AG04450 (cell line): Measurements from ENCODE around the gene ANTKMT. TPM values are rescaled to one million over a fixed set of nuclear protein-coding genes. Genes with fewer than 3 reads are reported as not detected.

Source experiments
- CTCF ChIA-PET: fragments of 300-600, 350-600 bp; formaldehyde crosslinking; extraction: SDS; loops from one replicate; lab custom pipeline; 2022; ENCODE audit warnings: antibody characterized with exemption, inconsistent platforms; lab: Charles Lee
- POLR2A ChIA-PET: fragments of 350-600 bp; formaldehyde crosslinking; extraction: SDS; loops from one replicate; lab custom pipeline; 2021; ENCODE audit warnings: antibody characterized with exemption, inconsistent platforms; lab: Yijun Ruan, JAX
- DNase-seq: peaks from one replicate; pipeline ENCODE4 v3.0.0-alpha.2; 2011; ENCODE audit warnings: low read depth, low spot score
- H3K27ac ChIP-seq: one replicate; pipeline ENCODE4 v1.5.1; 2012; ENCODE audit warnings: low read depth, low read length, control low read depth
- H3K27me3 ChIP-seq: one replicate; pipeline ENCODE4 v1.6.0; 2012; ENCODE audit warnings: low read length; ENCODE audit not compliant: control insufficient read depth, insufficient read depth
- H3K4me3 ChIP-seq: 2 replicates; pipeline ENCODE4 v1.5.1; 2011; ENCODE audit warnings: mild to moderate bottlenecking, low read depth, low read length, control low read depth
- H3K9me3 ChIP-seq: 2 replicates; pipeline ENCODE4 v1.5.1; 2012; ENCODE audit warnings: low read length; ENCODE audit not compliant: control insufficient read depth, insufficient read depth
- polyA plus RNA-seq: library from polyadenylated mRNA; depleted of rRNA; stranded (reverse); fragments of >200 nt; gene quantifications from 2 replicates; pipeline ENCODE4 v1.2.3, GENCODE V29; 2011
- TF ChIP-seq, protein P1 (sequence below): IDR thresholded peaks from 2 replicates; pipeline ENCODE4 v1.5.1; 2011; ENCODE audit warnings: low read depth, low read length, control low read depth, inconsistent platforms

The ANTKMT gene
- polyA plus RNA-seq, 1 experiment: 5.3 TPM

DNA sequence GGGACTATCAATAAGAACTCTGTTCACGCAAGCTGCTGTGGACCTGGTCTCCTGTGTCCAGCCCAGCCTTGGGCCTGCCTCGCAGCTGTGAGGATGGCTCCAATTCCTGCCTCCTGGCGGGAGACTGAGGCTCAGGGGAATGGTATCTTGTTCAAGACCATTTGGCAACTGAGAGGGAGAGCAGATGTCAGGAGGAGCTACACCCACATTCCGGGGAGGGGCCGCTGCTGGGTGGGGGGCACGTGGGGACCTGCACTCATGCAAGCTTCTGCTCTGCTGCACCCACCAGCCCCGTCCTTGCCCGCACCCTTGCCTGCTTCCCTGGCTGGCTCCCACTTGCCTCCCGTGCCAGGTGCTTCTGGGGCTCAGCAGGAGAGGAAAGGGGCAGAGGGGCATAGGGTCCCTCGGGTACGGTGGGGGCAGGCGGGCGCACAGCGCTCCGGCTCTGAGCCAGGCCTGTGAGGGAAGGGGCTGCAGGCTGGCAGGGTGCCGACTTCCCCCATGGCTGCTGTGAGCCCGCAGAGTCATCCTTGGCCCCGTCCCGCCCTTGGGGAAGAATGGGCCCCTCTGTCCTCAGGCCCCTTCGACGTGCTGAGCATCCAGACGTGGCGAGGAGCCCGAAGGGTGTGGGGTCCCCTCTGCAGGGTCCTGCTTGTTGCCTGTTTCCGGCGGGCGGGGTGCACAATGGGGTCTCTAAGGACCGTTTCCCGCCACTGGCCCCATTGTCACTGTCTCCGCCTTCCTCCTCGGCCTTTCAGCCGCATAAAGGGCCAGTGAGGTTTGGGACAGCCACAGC, 3.3 kb upstream of the ANTKMT start:
- ChIA-PET POLR2A (no interaction called here), CTCF (interaction anchor here (0.5 to 0.8 kb wide), 2 partner anchors 8 to 338 kb away, joined by 3 to 4 read pairs; no protein-coding TSS in a partner anchor)
- DNase-seq: no peak
- Histone ChIP-seq H3K9me3 (no peaks in the 10 kb centered on the region; the same call in 1 of the 2 replicates), H3K27me3 (no peaks in the 10 kb centered on the region), H3K27ac (no peak overlapping the region), H3K4me3 (no peak overlapping the region)
- TF ChIP-seq, protein P1, sequence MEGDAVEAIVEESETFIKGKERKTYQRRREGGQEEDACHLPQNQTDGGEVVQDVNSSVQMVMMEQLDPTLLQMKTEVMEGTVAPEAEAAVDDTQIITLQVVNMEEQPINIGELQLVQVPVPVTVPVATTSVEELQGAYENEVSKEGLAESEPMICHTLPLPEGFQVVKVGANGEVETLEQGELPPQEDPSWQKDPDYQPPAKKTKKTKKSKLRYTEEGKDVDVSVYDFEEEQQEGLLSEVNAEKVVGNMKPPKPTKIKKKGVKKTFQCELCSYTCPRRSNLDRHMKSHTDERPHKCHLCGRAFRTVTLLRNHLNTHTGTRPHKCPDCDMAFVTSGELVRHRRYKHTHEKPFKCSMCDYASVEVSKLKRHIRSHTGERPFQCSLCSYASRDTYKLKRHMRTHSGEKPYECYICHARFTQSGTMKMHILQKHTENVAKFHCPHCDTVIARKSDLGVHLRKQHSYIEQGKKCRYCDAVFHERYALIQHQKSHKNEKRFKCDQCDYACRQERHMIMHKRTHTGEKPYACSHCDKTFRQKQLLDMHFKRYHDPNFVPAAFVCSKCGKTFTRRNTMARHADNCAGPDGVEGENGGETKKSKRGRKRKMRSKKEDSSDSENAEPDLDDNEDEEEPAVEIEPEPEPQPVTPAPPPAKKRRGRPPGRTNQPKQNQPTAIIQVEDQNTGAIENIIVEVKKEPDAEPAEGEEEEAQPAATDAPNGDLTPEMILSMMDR: no peak

DNA sequence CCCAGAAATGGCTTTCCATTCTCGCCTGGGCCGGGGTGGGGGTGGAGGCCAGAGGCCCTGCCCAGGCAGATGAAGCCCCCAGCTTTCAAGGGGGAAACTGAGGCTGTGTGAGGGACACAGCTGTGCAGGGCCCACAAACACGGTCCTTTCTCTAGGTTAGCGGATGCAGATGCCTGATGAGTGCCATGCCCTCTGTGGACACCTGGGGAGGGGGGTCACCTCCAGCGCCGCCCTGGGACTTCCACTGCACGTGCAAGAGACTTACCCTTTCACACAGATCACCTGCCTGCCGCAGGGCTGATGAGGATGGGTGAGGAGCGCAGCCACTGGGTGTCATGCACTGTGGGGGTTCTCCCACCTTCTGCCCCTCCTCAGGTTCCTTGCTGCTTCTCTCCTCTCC, 2.6 kb upstream of the ANTKMT start:
- CTCF ChIA-PET: interaction anchor here (0.5 kb wide), 1 partner anchor 9 kb away, joined by 3 read pairs; no protein-coding TSS in a partner anchor
- no peak overlapping the region for H3K4me3 ChIP-seq

DNA sequence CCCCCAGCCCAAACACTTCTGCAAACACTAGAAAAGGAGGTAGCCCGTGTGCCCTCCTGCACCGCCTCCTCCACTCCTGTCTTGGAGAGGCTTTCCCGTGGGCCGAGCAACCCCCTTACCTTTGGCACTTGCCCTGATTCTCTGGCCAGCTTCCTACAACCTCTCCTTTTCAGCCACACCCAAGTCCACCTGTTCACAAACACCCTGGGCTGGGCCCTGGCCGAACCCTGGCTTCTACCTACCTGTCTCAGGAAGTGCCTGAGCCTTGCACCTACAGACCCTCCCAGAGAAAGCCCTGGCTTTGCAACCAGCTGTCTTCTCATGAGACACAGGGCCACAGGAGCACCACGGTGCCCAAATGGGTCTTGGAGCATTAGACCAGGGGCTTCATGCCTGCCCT, 2.0 kb upstream of the ANTKMT start:
- ChIA-PET POLR2A (no interaction called here), CTCF (interaction anchor here (1.4 kb wide), 1 partner anchor 8 kb away, joined by 3 read pairs; no protein-coding TSS in a partner anchor)
- TF ChIP-seq, protein P1: no peak
- no peak for DNase-seq
- Histone ChIP-seq H3K27me3 (no peaks in the 10 kb centered on the region), H3K4me3 (no peak overlapping the region), H3K9me3 (no peaks in the 10 kb centered on the region; the same call in 1 of the 2 replicates), H3K27ac (no peak overlapping the region)

More for the DNA sequence above, 2.6 kb upstream of the ANTKMT start:
- Histone ChIP-seq H3K9me3 (no peaks in the 10 kb centered on the region; the same call in 1 of the 2 replicates), H3K27me3 (no peaks in the 10 kb centered on the region), H3K27ac (no peak overlapping the region)
- TF ChIP-seq, protein P1: no peak
- POLR2A ChIA-PET: no interaction called here
- no peak for DNase-seq

DNA sequence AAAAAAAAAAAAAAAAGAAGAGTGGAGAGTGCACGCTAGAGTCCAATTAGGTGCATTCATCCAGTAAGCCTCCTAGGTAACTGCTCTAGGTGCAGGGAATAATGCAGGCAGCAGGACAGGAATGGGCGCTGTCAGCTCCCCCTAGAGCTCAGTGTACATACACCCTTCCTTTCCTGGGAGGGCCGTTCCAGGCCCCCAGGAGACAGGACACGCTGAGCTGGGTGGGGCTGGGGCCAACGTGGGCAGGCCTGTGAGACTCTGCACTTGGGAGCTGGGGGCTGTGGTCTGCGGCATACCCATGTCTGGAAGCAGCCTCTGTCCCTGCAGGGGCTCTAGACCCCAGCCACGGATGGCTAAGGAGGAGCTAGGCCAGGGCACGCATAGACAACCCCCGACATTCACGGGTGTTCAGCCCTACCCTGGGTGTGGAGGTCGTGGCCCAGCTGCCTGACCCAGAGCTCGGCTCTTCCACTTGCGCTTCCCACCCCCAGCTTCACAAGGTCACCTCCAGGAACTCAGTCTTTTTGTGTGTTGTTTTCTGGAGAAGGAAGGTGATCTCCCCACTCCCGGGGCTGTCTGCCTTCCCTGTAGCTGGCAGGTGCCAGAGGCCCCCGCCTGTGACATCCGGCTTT, 1.0 kb upstream of the ANTKMT start:
- Histone ChIP-seq H3K27ac (peak overlapping the region; percentile 89), H3K27me3 (no peaks in the 10 kb centered on the region), H3K9me3 (no peaks in the 10 kb centered on the region; the same call in 1 of the 2 replicates), H3K4me3 (peak overlapping the region; percentile 74)
- TF ChIP-seq, protein P1: peak; percentile 39
- CTCF ChIA-PET: interaction anchor here (0.9 to 1.4 kb wide), 2 partner anchors 9 to 10 kb away, joined by 3 to 5 read pairs; no protein-coding TSS in a partner anchor
- DNase-seq: no peak
- POLR2A ChIA-PET: interaction anchor here (0.7 to 1.6 kb wide), 5 partner anchors 10 to 68 kb away, joined by 3 to 6 read pairs (median 5); partner anchors contain the start of gene RPUSD1
